Bronchial epithelial cell (primary cell): ENCODE results near the gene SYNRG. TPM values are rescaled to one million over a fixed set of nuclear protein-coding genes. Genes with fewer than 3 reads are reported as not detected.

Experiments
- DNase-seq: peaks from one replicate; pipeline ENCODE4 v3.0.0-alpha.2; 2010; ENCODE audit warnings: low read depth
- FAIRE-seq: peaks from 2 replicates; lab custom pipeline; 2011; peaks lifted over from hg19 to GRCh38; lab: Jason Lieb, UNC
- H3K27me3 ChIP-seq: 2 replicates; pipeline ENCODE4 v1.5.1; 2011; ENCODE audit warnings: low read length; ENCODE audit not compliant: control insufficient read depth, insufficient read depth
- H3K36me3 ChIP-seq: 2 replicates; pipeline ENCODE4 v1.5.1; 2011; ENCODE audit warnings: low read length; ENCODE audit not compliant: control insufficient read depth, insufficient read depth
- H3K4me3 ChIP-seq: 2 replicates; pipeline ENCODE4 v1.5.1; 2011; ENCODE audit warnings: mild to moderate bottlenecking, low read depth, low read length, control low read depth
- total RNA-seq: library from RNA; depleted of rRNA; stranded (reverse); fragments of >200 nt; gene quantifications from 2 replicates; pipeline ENCODE4 v1.2.1, GENCODE V29; 2014
- TF ChIP-seq, protein P1 (sequence below): IDR thresholded peaks from 2 replicates; pipeline ENCODE4 v1.5.1; 2011; ENCODE audit warnings: mild to moderate bottlenecking, moderate library complexity, low read length, control low read depth, inconsistent platforms; ENCODE audit not compliant: insufficient read depth, severe bottlenecking

The SYNRG gene
- total RNA-seq, 1 donor from 2014 or later: 4.7 TPM

DNA sequence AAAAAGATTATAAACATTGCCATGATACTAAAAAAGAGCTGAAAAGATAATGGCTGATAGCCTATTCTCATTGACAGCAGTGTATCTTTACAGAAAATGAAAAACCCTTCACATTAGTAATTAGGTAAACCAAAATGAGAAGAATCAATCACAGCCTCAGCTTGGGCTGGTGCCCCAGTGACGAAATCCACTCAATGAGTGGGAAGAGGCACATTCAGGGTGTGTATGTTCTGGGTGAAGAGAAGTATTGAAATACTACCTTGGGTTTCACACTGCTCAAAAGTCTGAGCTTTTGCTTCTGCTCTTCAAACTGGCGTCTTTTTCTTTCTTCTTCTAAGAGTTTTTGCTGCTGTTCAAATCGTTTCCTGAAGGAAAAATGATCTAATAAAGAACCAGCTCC is 24.2 kb downstream of the SYNRG start:
- H3K36me3 ChIP-seq: peaks cover 4% of the 10 kb centered on the region
- TF ChIP-seq, protein P1, sequence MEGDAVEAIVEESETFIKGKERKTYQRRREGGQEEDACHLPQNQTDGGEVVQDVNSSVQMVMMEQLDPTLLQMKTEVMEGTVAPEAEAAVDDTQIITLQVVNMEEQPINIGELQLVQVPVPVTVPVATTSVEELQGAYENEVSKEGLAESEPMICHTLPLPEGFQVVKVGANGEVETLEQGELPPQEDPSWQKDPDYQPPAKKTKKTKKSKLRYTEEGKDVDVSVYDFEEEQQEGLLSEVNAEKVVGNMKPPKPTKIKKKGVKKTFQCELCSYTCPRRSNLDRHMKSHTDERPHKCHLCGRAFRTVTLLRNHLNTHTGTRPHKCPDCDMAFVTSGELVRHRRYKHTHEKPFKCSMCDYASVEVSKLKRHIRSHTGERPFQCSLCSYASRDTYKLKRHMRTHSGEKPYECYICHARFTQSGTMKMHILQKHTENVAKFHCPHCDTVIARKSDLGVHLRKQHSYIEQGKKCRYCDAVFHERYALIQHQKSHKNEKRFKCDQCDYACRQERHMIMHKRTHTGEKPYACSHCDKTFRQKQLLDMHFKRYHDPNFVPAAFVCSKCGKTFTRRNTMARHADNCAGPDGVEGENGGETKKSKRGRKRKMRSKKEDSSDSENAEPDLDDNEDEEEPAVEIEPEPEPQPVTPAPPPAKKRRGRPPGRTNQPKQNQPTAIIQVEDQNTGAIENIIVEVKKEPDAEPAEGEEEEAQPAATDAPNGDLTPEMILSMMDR: no peak
- no peak for FAIRE-seq
- no peak for DNase-seq
- no peaks in the 10 kb centered on the region for H3K27me3 ChIP-seq
- H3K4me3 ChIP-seq: no peak overlapping the region

DNA sequence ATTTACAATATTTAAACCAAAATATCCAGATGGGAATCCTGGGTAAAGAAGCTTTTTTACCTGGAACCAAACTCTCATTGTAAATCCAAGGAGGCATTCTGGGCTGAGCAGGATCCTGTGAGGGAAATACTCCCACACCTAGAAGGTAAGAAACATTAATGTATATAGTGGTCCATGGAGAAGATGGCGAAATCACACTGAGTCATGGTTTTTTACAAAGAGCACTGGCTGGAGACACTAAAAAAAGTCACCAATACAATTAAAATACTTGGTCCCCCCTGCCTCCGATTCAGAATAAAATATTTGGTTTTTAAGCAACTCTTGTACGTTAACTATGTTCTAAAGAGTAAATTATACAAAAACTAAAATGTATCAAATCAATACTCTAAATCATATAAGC is 32.9 kb downstream of the SYNRG start:
- FAIRE-seq: no peak
- H3K4me3 ChIP-seq: no peak overlapping the region
- peaks cover 3% of the 10 kb centered on the region for H3K36me3 ChIP-seq
- DNase-seq: peak; percentile 51
- TF ChIP-seq, protein P1: no peak
- H3K27me3 ChIP-seq: no peaks in the 10 kb centered on the region

DNA sequence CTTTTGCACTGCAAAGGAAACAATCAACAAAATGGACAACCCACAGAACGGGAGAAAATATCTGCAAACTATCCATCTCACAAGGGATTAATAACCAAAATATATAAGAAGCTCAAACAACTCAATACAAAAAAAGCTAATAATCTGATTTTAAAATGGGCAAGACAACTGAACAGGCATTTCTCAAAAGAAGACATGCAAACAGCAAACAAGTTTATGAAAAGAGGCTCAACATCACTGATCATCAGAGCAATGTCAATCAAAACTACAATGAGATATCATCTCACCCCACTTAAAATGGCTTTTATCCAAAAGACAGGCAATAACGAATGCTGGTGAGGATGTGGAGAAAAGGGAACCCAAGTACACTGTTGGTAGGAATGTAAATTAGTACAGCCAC is 34.8 kb downstream of the SYNRG start:
- no peak overlapping the region for H3K4me3 ChIP-seq
- DNase-seq (no peak), FAIRE-seq (no peak)
- H3K27me3 ChIP-seq: no peaks in the 10 kb centered on the region
- TF ChIP-seq, protein P1: no peak
- H3K36me3 ChIP-seq: peaks cover 3% of the 10 kb centered on the region

GRCh38 chr17:37571674-37572073 is 37.5 kb downstream of the SYNRG start:
- TF ChIP-seq, protein P1: no peak
- no peak for FAIRE-seq
- peaks cover 5% of the 10 kb centered on the region for H3K36me3 ChIP-seq

GRCh38 chr17:37570527-37571093 is 38.6 kb downstream of the SYNRG start:
- no peak for FAIRE-seq
- peaks cover 5% of the 10 kb centered on the region for H3K36me3 ChIP-seq
- peak; percentile 87 for DNase-seq
- TF ChIP-seq, protein P1: peak; percentile 70
- H3K27me3 ChIP-seq: no peaks in the 10 kb centered on the region
- no peak overlapping the region for H3K4me3 ChIP-seq

More at GRCh38 chr17:37571674-37572073, 37.5 kb downstream of the SYNRG start:
- no peak overlapping the region for H3K4me3 ChIP-seq
- DNase-seq: no peak
- H3K27me3 ChIP-seq: no peaks in the 10 kb centered on the region
